Spinal cord (tissue), 10 donors: ENCODE results near the gene TAOK1. TPM values are rescaled to one million over a fixed set of nuclear protein-coding genes. Genes with fewer than 3 reads are reported as not detected.

Experiments used
- DNase-seq, 6 donors: peaks; one replicate each; pipeline versions ENCODE4 v3.0.0 to v3.0.0-alpha.2; 2013 to 2015; ENCODE audit warnings: low spot score in 6 of 6, low read depth in 4 of 6
- H3K27ac ChIP-seq: one replicate; pipeline ENCODE4 v1.5.1; 2013; ENCODE audit warnings: low read depth, low read length, control low read depth
- H3K27me3 ChIP-seq: one replicate; pipeline ENCODE4 v1.6.1; 2013; ENCODE audit warnings: low read length; ENCODE audit not compliant: control insufficient read depth, insufficient read depth
- H3K36me3 ChIP-seq: one replicate; pipeline ENCODE4 v1.6.1; 2013; ENCODE audit warnings: low read length; ENCODE audit not compliant: control insufficient read depth, insufficient read depth
- H3K4me1 ChIP-seq: one replicate; pipeline ENCODE4 v1.6.1; 2013; ENCODE audit warnings: low read length; ENCODE audit not compliant: control insufficient read depth, insufficient read depth
- H3K4me3 ChIP-seq: one replicate; pipeline ENCODE4 v1.5.1; 2013; ENCODE audit warnings: low read depth, low read length, control low read depth
- H3K9me3 ChIP-seq: one replicate; pipeline ENCODE4 v1.6.1; 2013; ENCODE audit warnings: low read length; ENCODE audit not compliant: control insufficient read depth, insufficient read depth
- WGBS: methylation state at CpG from one replicate; pipeline ENCODE4 v1.1.5; 2013; ENCODE audit warnings: missing lambda C conversion rate; ENCODE audit not compliant: insufficient coverage; 5-methylcytosine and 5-hydroxymethylcytosine counted together
- polyA plus RNA-seq, 2 donors: library from polyadenylated mRNA; unstranded; fragments of 120-200 nt; gene quantifications; one replicate each; pipeline ENCODE4 v1.2.1, GENCODE V29; 2013; ENCODE audit not compliant: insufficient read length in 2 of 2
- small RNA-seq: library from RNA; depleted of rRNA; stranded (forward); fragments of <200 nt; gene quantifications from one replicate; pipeline ENCODE3, GENCODE V24; 2014; ENCODE audit warnings: low replicate concordance
- total RNA-seq, 2 donors: library from RNA; depleted of rRNA in 1 of 2; stranded (reverse); fragments of 120-200 nt in 1 of 2; fragments of >200 nt in 1 of 2; gene quantifications; one replicate each; pipeline versions ENCODE4 v1.2.3 to v1.2.4, GENCODE V29; 2013 to 2014
- donor health status: healthy.

Gene TAOK1
- total and polyA plus RNA-seq, 4 donors: 38.7 to 123 (median 69.3) TPM

DNA sequence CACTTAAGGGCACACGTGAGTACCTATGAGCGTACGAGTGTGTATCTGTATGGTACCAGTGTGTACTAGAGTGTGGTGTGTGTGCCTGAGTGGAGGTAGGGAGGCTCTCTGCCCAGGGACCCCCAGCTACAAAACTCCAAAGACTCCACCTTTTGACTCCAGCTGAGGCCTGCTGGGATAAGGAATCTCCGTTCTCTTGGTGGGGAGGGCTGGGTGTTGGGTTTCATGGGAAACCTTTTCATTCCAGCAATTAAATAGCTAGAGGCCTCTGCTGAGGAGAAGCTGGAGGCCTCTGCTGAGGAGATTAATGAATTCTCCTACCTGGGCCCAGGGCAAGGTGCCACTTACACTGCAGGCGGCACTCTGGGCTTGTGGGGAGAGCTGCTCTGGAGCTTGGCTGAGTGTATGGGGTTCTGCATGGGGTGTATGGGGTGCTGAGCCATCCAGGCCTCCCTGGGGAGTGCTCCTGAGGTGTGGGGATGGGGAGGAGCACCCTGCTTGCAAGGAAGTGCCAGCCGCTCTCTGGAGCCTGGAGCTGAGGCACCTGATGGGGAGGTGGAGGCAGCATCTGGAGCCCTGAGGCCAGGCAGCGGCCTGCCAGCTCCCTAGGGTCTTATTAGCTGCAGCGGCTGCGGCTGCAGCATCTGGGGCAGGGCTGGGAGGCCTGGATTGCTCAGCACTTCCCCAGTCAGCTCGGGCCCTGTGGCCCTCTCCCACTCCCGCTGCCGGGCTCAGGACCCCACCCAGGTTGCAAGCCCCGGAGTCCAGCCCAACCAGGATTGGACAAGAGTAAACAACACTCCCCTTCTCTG, 207.4 kb downstream of the TAOK1 start:
- DNase-seq: no peak
- Histone ChIP-seq H3K36me3 (peaks cover 6% of the 10 kb centered on the region), H3K4me1 (peaks cover 49% of the 10 kb centered on the region), H3K27ac (no peak overlapping the region), H3K27me3 (no peaks in the 10 kb centered on the region), H3K4me3 (no peak overlapping the region), H3K9me3 (no peaks in the 10 kb centered on the region)
- WGBS: 40% methylated on average over 10 of the region's 13 CpGs

Small RNAs within 50 kb of the gene (small RNA-seq; reads per million reads assigned to genes)
- not detected for gene RNU4-34P
- gene RNU6-1034P: not detected
- gene RNU6-711P: not detected

Other genes starting within 250 kb of the TAOK1 start
- gene MYO18A, start 210.0 kb upstream of the TAOK1 start, total RNA-seq: 10 to 100 TPM; 41.4 to 50.6 TPM
- gene MYO18A, start 210.0 kb upstream of the TAOK1 start, polyA plus RNA-seq: 10 to 100 TPM; 68.3 to 75.9 TPM
- gene CRYBA1, start 143.5 kb upstream of the TAOK1 start, total RNA-seq: not detected
- under 1 TPM in 1 of 2 donors, not detected in 1; 0.26 TPM for gene CRYBA1, start 143.5 kb upstream of the TAOK1 start, polyA plus RNA-seq
- 10 to 100 TPM; 51.8 to 67.0 TPM for gene NUFIP2, start 96.2 kb upstream of the TAOK1 start, total RNA-seq
- 10 to 100 TPM; 25.0 to 36.9 TPM for gene NUFIP2, start 96.2 kb upstream of the TAOK1 start, polyA plus RNA-seq
- gene ABHD15, start 176.7 kb downstream of the TAOK1 start, total RNA-seq: 1 to 10 TPM; 2.9 to 4.3 TPM
- 1 to 10 TPM; 2.3 to 3.1 TPM for gene ABHD15, start 176.7 kb downstream of the TAOK1 start, polyA plus RNA-seq
- 10 to 100 TPM; 12.9 to 37.9 TPM for gene TP53I13, start 178.3 kb downstream of the TAOK1 start, total RNA-seq
- 10 to 100 TPM; 23.4 to 30.1 TPM for gene TP53I13, start 178.3 kb downstream of the TAOK1 start, polyA plus RNA-seq
- 10 to 100 TPM; 23.3 to 38.8 TPM for gene GIT1, start 199.3 kb downstream of the TAOK1 start, total RNA-seq
- gene GIT1, start 199.3 kb downstream of the TAOK1 start, polyA plus RNA-seq: 10 to 100 TPM; 86.9 to 90.3 TPM
- gene ANKRD13B, start 202.8 kb downstream of the TAOK1 start, total RNA-seq: 10 to 100 TPM; 10.6 to 23.1 TPM
- gene ANKRD13B, start 202.8 kb downstream of the TAOK1 start, polyA plus RNA-seq: 10 to 100 TPM; 53.6 to 76.2 TPM
- gene CORO6, start 232.5 kb downstream of the TAOK1 start, total RNA-seq: 10 to 100 TPM in 1 of 2 donors, 1 to 10 TPM in 1; 8.0 to 10.9 TPM
- 10 to 100 TPM; 16.4 to 21.4 TPM for gene CORO6, start 232.5 kb downstream of the TAOK1 start, polyA plus RNA-seq